ENCODE data around the gene U2AF2. TPM values are rescaled to one million over a fixed set of nuclear protein-coding genes. Genes with fewer than 3 reads are reported as not detected.
A peak's percentile ranks its signal among the peaks of the same experiment; 100 is the strongest.

Gene U2AF2
- total and polyA plus RNA-seq, 9 of the 15 experiments (the other 6 are each of a cell fraction or from before 2014, with no cell fraction given) = 3.0 to 331 (median 157) TPM

GRCh38 chr19:55654868-55655647, at the start of gene U2AF2 (continued):
- TF ChIP-seq MGA (IDR thresholded peaks at IDR 0.05) (peak; percentile 81), ADNP (tag; IDR thresholded peaks at IDR 0.05) (no peak), ATF3 (IDR thresholded peaks at IDR 0.05) (no peak), ATF3 (CRISPR knock-in tag; conservative IDR thresholded peaks at IDR 0.05) (peak; percentile 58; the same call in 1 of the 2 replicates), RBBP5 (IDR thresholded peaks at IDR 0.05; ENCODE audit: borderline replicate concordance, insufficient read depth, low read length, poor library complexity, severe bottlenecking) (peak; percentile 62), SIN3A (IDR thresholded peaks at IDR 0.05; ENCODE audit: borderline replicate concordance in 2 of 2, control insufficient read depth in 1 of 2, low read depth in 2 of 2, low read length in 2 of 2) (peak; percentile 86 to 89; a peak in 3 of 4 replicates), ZNF165 (CRISPR knock-in tag; IDR thresholded peaks at IDR 0.05; ENCODE audit: borderline replicate concordance) (0 out of 2 replicates have a peak, but pooled peaks have one; percentile 11), TFE3 (CRISPR knock-in tag; IDR thresholded peaks at IDR 0.05) (peak; percentile 73), NELFE (IDR thresholded peaks at IDR 0.05; ENCODE audit: insufficient read depth, insufficient read length) (no peak), TAF15 (IDR thresholded peaks at IDR 0.05; ENCODE audit: low read depth, low read length) (no peak), ARID2 (IDR thresholded peaks at IDR 0.05) (no peak)

Data from K562 (cell line).